Tibial artery (tissue), 4 donors: ENCODE data around the gene PPM1M.

Source experiments
- DNase-seq, 2 donors: peaks; one replicate each; pipeline ENCODE4 v3.0.0-alpha.2; 2019
- H3K27ac ChIP-seq, 2 donors: fragments of 200-600 bp; sonication (generic) in 1 of 2; 1 replicate in 1 of 2; 2 replicates in 1 of 2; pipeline ENCODE4 v1.5.1; 2018 to 2019; ENCODE audit warnings: mild to moderate bottlenecking in 1 of 2
- H3K27me3 ChIP-seq, 2 donors: fragments of 200-600 bp; sonication (generic) in 1 of 2; one replicate each; pipeline versions ENCODE4 v1.5.1 to v1.6.0; 2016 to 2019
- H3K36me3 ChIP-seq, 3 donors: fragments of 200-600 bp; sonication (generic) in 2 of 3; one replicate each; pipeline ENCODE4 v1.5.1; 2016 to 2019; ENCODE audit warnings: mild to moderate bottlenecking in 2 of 3
- H3K4me1 ChIP-seq, 4 donors: fragments of 200-600 bp; sonication (generic) in 2 of 4; 1 replicate in 3 of 4; 2 replicates in 1 of 4; pipeline ENCODE4 v1.5.1; 2016 to 2019
- H3K4me3 ChIP-seq, 2 donors: fragments of 200-600 bp; sonication (generic) in 1 of 2; 1 replicate in 1 of 2; 2 replicates in 1 of 2; pipeline ENCODE4 v1.5.1; 2018 to 2019; ENCODE audit warnings: mild to moderate bottlenecking in 2 of 2
- H3K9me3 ChIP-seq, 3 donors: fragments of 200-600 bp; sonication (generic) in 1 of 3; one replicate each; pipeline ENCODE4 v1.5.1; 2016 to 2019
- intact Hi-C: fragments of 100-400 bp; cut with DNase I; formaldehyde crosslinking; loops from one replicate; pipeline ENCODE4 v1.15.0; 2023; ENCODE audit warnings: low total_unique reads
- TF ChIP-seq, protein P1 (sequence below), 2 experiments: fragments of 200-600 bp in 1 of 2; fragments of 450-650 bp in 1 of 2; IDR thresholded peaks; one replicate each; pipeline ENCODE4 v1.5.1; 2017 to 2019; ENCODE audit warnings: antibody characterized with exemption in 2 of 2, mild to moderate bottlenecking in 1 of 2, moderate library complexity in 1 of 2

Gene PPM1M

DNA sequence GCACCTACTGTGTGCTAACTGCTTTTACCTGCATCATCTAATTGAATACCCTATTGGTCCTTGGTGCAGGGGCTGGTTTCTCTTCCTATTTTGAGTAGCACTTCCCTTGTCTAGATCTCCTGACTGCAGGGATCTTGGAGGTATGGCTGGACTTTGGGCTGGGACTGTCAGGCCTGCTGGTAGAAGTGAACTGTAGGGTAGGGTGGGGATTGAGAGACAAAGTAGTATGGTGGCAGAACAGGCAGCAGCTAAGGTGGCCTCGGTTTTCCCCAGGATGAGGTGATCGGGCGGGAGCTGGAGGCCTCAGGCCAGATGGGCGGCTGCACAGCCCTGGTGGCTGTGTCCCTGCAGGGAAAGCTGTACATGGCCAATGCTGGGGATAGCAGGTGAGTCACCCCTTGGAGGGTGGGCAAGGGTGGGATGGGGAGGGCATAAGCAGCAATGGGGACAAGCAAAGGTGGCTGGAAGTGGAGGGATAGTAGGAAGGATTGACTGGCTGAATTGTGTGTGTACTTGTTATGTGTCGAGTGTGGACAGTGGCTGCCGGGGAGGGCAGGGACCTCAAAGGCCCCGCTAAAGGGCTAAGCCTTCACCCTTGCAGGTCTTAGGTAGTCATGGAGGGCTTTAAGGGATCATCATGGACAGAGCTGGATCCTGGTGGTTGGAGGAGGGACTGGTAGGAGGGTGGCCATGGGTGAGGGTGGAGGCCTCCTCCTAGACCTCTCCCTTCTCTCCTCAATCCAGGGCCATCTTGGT, 2.0 kb downstream of the PPM1M start:
- Histone ChIP-seq H3K4me1 (peaks cover 0 to 22% (median 15%) of the 10 kb centered on the region in 4 donors), H3K27me3 (no peaks in the 10 kb centered on the region), H3K27ac (no peak overlapping the region), H3K9me3 (no peaks in the 10 kb centered on the region), H3K36me3 (peaks cover 10 to 49% (median 40%) of the 10 kb centered on the region in 3 donors), H3K4me3 (peak overlapping the region in 1 of 2 donors; percentile 60)
- TF ChIP-seq, protein P1, sequence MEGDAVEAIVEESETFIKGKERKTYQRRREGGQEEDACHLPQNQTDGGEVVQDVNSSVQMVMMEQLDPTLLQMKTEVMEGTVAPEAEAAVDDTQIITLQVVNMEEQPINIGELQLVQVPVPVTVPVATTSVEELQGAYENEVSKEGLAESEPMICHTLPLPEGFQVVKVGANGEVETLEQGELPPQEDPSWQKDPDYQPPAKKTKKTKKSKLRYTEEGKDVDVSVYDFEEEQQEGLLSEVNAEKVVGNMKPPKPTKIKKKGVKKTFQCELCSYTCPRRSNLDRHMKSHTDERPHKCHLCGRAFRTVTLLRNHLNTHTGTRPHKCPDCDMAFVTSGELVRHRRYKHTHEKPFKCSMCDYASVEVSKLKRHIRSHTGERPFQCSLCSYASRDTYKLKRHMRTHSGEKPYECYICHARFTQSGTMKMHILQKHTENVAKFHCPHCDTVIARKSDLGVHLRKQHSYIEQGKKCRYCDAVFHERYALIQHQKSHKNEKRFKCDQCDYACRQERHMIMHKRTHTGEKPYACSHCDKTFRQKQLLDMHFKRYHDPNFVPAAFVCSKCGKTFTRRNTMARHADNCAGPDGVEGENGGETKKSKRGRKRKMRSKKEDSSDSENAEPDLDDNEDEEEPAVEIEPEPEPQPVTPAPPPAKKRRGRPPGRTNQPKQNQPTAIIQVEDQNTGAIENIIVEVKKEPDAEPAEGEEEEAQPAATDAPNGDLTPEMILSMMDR (IDR thresholded peaks at IDR 0.05), result no peak
- DNase-seq, result peak in 1 of 2 donors; percentile 58
- intact Hi-C loops, result no loop called here

DNA sequence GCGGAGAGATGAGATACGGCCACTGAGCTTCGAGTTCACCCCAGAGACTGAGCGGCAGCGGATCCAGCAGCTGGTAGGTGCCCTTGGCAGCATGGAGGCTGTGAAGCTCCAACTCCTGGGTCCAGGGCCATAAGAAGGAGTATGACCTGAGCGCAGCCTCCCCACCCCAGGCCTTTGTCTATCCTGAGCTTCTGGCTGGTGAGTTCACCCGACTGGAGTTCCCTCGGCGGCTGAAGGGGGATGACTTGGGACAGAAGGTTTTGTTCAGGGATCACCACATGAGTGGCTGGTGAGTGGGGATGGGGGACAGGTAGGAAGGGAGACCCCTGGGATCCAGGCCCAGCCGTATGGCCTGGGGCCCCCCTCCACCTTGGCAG, 2.6 kb downstream of the PPM1M start:
- Histone ChIP-seq H3K9me3 (no peaks in the 10 kb centered on the region), H3K36me3 (peaks cover 10 to 54% (median 46%) of the 10 kb centered on the region in 3 donors), H3K4me3 (no peak overlapping the region), H3K4me1 (peaks cover 0 to 22% (median 15%) of the 10 kb centered on the region in 4 donors), H3K27ac (no peak overlapping the region), H3K27me3 (no peaks in the 10 kb centered on the region)
- peak in 1 of 2 donors; percentile 58 for DNase-seq
- TF ChIP-seq, protein P1 (IDR thresholded peaks at IDR 0.05), result no peak
- intact Hi-C loops, result no loop called here

DNA sequence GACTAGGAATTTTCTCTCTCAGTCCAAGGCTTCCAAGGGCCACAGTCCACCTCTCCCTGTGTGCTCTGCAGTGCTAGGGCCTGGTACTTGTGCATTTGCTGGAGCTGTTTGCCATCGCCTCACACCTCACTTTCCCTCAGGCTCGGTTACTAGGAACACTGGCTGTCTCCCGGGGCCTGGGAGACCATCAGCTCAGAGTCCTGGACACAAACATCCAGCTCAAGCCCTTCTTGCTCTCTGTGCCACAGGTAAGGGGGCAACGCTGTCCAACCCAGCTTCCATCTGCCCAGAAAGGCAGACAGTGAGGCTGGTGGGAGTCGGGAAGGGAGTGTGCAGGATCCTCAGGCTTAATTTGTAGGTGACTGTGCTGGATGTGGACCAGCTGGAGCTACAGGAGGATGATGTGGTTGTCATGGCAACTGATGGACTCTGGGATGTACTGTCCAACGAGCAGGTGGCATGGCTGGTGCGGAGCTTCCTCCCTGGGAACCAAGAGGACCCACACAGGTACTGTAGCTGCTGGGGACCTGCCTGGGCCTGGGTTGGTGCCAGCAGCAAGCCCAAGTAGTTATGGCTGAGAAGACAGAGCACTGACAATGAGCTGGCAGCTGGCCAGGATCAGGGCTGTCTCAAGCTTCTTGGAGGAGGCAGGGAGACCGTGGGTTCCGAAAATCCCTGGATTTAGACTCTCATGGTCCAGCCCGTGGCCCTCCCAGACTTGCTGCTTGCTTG, 3.4 kb downstream of the PPM1M start:
- no peaks in the 10 kb centered on the region for H3K9me3 ChIP-seq
- intact Hi-C loops, result no loop called here
- no peak overlapping the region for H3K27ac ChIP-seq
- peaks cover 12 to 62% (median 54%) of the 10 kb centered on the region in 3 donors for H3K36me3 ChIP-seq
- peaks cover 0 to 23% (median 16%) of the 10 kb centered on the region in 4 donors for H3K4me1 ChIP-seq
- TF ChIP-seq, protein P1 (IDR thresholded peaks at IDR 0.05), result no peak
- peak in 1 of 2 donors; percentile 72 for DNase-seq
- H3K27me3 ChIP-seq, result no peaks in the 10 kb centered on the region
- H3K4me3 ChIP-seq, result no peak overlapping the region

DNA sequence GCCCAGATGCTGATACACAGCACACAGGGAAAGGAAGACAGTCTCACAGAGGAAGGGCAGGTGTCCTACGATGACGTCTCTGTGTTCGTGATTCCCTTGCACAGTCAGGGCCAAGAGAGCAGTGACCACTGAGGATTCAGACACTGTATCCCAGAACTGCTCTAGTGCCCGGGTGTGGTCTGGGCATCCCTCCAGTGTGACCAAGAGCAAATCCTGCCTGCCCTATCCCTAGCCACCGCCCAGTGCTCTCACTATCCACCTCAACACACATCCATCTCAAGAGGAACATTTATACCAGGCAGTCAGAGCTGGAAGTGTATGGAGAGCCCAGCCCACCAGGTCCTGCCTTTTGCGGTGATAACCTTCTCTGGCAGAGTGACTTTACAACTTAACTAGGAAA, 4.1 kb downstream of the PPM1M start:
- no peaks in the 10 kb centered on the region for H3K27me3 ChIP-seq
- peaks cover 0 to 20% (median 15%) of the 10 kb centered on the region in 4 donors for H3K4me1 ChIP-seq
- intact Hi-C loops, result no loop called here
- TF ChIP-seq, protein P1 (IDR thresholded peaks at IDR 0.05), result no peak
- no peak for DNase-seq
- no peak overlapping the region for H3K4me3 ChIP-seq
- H3K36me3 ChIP-seq, result peaks cover 18 to 70% (median 60%) of the 10 kb centered on the region in 3 donors
- H3K9me3 ChIP-seq, result no peaks in the 10 kb centered on the region
- H3K27ac ChIP-seq, result no peak overlapping the region

DNA sequence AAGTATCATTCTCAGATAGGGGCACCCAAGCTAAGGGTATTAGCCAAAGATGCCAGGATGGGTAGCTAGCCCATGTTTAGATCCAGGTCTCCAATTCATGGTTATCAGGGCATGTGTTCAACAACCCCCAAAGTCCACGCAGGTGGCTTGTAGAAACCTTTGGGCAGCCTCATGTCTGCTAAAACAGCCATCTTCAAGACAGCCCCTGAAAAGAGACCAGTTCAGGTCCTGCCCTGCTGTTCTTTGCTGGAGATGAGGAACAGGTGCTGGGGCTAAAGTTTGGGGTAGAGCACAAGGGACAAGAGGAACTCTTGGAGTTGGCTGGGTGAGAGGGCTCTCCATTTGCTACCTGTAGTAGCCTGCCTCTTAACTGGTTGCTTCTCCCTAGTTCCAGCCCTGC, 4.6 kb downstream of the PPM1M start:
- H3K27ac ChIP-seq, result no peak overlapping the region
- no peaks in the 10 kb centered on the region for H3K9me3 ChIP-seq
- peaks cover 0 to 16% (median 13%) of the 10 kb centered on the region in 4 donors for H3K4me1 ChIP-seq
- TF ChIP-seq, protein P1 (IDR thresholded peaks at IDR 0.05), result no peak
- intact Hi-C loops, result no loop called here
- H3K27me3 ChIP-seq, result no peaks in the 10 kb centered on the region
- no peak overlapping the region for H3K4me3 ChIP-seq
- no peak for DNase-seq
- H3K36me3 ChIP-seq, result peaks cover 19 to 74% (median 64%) of the 10 kb centered on the region in 3 donors
